Measurements from ENCODE around the gene GSG1L.
A peak's percentile ranks its signal among the peaks of the same experiment; 100 is the strongest.

GSG1L gene

DNA sequence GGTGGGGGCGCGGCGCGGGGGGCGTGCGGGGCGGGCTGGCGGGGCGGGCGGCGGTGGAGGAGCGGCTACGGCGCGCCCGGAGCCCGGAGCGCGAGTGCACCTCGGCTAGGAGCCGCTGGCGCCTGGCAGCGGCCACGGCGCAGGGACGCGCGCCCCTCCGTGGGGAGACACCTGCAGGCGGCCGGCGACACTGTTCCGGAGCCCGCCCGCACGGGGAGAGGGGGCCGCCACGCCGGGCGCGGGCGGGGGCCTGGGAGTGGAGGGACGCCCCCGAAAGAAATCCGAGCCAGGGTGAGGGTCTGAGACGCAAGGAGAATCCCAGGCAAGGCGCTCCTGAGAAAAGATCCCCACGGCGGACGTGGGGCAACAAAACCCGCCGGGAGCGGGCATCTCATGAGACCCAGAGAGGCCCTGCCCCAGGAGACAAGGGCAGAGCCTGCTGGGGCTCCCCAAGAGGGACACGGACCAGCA is at the start of gene GSG1L:
Gene GSG1L (minus strand): TSS at position 124 of the 471 bp plus-strand sequence. CDS start 290 bp downstream, outside the sequence.
- TF ChIP-seq POLR2A (IDR thresholded peaks at IDR 0.05; ENCODE audit: low read length) (no peak), GATA1 (IDR thresholded peaks at IDR 0.05; ENCODE audit: low read depth, low read length) (no peak)
- DNase-seq = no peak

DNA sequence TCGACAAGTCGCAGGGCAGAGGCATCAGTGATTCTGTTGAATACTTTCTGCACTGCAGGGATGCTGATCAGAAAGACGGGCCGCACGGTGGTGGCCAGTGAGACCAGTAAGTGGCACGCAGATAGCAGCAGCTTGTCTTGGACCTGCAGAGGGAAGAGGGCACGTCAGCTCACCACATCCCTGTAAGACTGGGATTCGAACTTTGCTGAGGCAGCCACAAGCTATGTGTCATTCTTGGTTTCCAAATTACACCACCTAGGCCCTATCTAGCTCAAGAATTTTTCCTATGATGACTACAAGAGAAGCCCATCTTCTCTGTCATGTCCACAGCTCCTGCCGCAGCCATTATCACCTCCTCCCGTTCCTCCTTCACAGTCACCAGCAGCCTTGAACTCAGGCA is 49.4 kb upstream of the GSG1L start:
- no peak for DNase-seq

DNA sequence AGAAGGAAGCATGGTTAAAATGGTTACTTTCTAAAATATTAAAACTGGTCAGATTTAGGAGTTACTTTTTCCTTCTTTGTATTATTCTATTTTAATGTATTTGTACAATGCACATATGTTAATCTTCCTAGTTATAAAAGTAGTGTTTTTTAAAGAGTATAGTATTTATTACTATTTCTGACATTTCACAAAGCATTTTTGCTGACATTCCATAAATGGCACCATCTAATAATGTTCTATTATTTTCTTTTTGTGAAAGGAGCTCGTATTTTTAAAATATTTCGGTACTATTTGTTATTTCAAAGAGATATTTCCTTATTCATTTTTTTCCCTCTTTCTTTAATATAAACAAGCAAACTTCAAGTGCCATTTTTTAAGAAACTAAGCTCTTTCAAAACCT is 47.5 kb upstream of the GSG1L start:
- no peak for DNase-seq
- no peak for TF ChIP-seq POLR2A (IDR thresholded peaks at IDR 0.05; ENCODE audit: low read length)
- TF ChIP-seq GATA1 (IDR thresholded peaks at IDR 0.05; ENCODE audit: low read depth, low read length) = no peak

More for the DNA sequence above, 49.4 kb upstream of the GSG1L start:
- TF ChIP-seq GATA1 (IDR thresholded peaks at IDR 0.05; ENCODE audit: low read depth, low read length) (no peak), POLR2A (IDR thresholded peaks at IDR 0.05; ENCODE audit: low read length) (no peak)

DNA sequence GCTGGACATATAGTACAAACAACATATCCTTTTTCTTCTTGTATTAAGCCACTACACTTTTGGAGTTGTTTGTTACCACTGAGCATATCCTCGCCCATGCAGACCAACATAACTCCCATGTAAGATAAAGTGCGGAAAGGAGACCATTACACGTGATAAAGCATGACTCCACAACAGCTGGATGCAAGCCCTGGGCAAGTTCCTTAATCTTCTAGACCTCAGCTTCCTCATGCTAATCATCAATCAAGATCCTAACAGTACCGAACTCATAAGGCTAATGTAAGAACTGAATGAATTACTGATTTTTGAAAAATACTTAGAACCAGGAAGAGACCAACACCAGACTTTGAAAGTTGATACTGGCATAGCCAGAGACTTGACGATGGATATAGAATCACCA is 47.0 kb upstream of the GSG1L start:
- DNase-seq = peak; percentile 57 to 73
- TF ChIP-seq GATA1 (IDR thresholded peaks at IDR 0.05; ENCODE audit: low read depth, low read length) (no peak), POLR2A (IDR thresholded peaks at IDR 0.05; ENCODE audit: low read length) (no peak)

DNA sequence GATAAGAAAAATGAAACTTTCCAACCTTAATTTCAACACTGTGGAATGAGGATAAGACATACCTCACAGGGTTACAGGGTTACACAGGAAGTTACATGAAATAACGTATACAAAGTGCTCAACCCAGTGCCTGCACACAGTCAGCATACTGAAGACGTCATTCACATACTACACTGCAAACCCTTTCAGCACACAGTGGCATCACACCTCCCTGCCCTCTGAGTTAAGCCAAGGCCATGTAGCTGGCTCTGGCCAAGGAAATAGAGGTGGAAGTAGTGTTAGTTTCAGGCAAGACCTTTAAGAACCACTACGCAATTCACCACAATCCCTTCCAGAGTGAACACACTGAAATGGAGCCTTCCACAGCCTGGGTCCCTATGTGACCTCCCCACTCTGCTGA is 46.6 kb upstream of the GSG1L start:
- DNase-seq = no peak
- TF ChIP-seq GATA1 (IDR thresholded peaks at IDR 0.05; ENCODE audit: low read depth, low read length) (no peak), POLR2A (IDR thresholded peaks at IDR 0.05; ENCODE audit: low read length) (no peak)

DNA sequence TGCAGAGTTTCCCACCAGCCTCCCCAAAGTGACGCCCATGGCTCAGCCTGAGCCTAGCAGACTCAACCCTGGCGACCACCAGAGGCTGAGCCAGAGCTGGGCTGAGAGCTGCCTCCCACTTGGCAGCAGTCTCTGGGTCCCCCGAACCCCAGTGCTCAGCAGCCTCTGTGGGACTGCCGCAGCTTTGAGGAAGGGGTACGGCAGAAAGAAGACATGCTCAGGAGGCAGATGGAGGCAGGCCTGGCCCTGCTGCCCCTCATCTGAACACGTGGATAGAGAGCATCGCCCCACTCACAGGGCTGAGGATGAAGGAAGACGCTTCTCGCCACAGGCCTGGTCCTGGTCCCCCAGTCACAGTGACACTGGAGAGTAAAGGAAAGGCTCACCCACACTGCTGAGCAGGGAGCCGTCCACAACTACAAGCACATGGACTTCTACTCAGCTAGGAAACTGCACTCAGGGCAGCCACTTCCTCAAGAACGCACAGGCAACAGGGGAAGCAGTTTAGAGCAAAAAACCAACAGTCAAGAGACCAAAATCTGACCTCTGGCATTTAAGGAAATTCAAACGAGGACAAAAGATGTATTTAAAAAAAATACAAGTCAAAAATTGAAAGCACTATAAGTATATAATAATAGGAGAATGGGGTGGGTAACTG is 45.2 kb upstream of the GSG1L start:
- TF ChIP-seq POLR2A (IDR thresholded peaks at IDR 0.05; ENCODE audit: low read length) (no peak), GATA1 (IDR thresholded peaks at IDR 0.05; ENCODE audit: low read depth, low read length) (no peak)
- no peak for DNase-seq

DNA sequence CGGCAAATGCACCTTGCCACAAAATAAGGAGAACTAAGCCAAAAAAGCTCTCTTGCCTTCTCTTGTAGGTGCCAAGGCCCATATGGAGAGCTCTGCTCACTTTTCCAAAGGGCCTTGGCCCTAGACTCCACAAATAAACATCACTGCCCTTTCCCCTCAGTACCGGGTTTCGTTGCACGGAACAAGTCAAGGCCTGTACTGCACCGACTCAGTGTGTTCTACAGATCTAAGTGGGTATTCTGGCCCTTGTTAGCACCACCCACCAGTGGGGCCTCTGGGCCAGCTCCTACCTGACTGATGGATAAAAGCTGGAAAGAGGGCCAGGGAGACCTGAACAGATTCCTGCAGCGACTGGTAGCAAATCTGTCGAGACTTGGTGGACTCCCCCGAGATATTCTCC is 43.7 kb upstream of the GSG1L start:
- DNase-seq = no peak
- no peak for TF ChIP-seq GATA1 (IDR thresholded peaks at IDR 0.05; ENCODE audit: low read depth, low read length)
- no peak for TF ChIP-seq POLR2A (IDR thresholded peaks at IDR 0.05; ENCODE audit: low read length)

DNA sequence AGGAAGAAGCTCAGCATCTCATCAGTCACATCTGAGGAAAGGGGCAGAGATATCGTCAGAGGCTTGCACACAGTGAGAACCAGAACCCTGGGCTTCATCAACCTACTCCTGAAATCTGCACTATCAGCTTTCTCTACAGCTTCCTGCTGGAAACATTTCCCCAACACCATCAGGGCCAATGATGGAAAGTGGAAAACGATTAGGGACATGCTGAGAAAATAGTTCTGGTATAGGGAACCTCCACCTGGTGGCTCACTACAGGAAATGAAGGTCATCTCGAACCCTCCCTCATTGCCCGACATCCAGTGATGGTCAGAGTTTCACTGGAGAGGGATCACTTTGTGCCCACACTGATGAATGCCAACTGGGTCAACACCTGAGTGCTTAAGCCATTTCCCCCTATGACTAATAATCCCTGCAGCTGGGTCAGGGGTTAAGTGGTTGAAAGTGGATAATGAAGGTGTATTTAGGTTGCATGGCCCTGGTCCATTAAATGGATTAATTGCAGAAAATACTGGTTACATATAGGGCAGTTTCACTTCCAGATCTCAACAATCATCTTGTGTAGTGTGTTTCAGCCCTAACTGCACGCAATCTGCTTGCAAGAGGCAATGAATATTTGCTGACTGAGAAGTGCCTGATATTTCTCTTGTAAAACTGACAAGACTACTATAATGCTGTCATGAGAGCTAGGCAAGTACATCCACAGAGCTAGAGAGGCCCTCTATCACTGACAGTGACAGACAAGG is 43.1 kb upstream of the GSG1L start:
- DNase-seq = no peak
- TF ChIP-seq GATA1 (IDR thresholded peaks at IDR 0.05; ENCODE audit: low read depth, low read length) (no peak), POLR2A (IDR thresholded peaks at IDR 0.05; ENCODE audit: low read length) (no peak)

DNA sequence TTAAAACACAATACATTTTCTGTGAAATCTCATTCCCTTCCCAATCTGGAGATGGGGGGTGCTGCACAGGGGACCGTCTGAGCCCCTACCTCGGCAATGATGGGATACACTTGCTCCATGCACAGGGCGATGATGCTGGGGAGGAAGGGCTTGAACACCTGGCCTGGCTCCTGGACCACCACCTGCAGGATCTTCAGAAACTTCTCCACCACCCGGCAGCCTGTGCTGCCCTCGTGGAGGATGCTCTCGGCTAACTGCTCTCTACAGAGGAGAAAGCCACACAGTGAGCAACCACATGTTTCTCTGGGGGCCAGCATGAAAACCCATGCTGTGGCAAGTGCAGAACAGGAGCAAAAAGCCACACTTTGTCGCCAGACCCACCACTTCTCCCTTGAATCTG is 42.4 kb upstream of the GSG1L start:
- no peak for DNase-seq
- no peak for TF ChIP-seq POLR2A (IDR thresholded peaks at IDR 0.05; ENCODE audit: low read length)

DNA sequence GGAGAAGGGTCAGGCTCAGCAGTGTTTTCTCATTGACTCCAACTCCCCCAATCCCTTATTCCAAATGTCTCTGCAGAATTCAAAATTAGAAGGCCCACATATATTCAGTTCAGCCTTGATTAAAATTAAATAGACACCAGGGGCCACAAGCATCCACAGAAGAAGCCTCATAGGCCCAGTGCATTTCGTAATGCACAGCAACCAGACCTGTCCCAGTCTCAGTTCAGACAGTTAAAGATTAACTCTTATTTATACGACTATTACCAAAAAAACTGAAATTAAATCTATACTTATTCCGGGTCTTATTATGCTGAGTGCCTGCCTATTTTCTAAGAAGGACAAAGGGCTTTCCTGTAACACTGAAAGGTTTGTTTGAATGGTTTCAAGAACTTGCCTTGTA is 41.8 kb upstream of the GSG1L start:
- TF ChIP-seq GATA1 (IDR thresholded peaks at IDR 0.05; ENCODE audit: low read depth, low read length) (no peak), POLR2A (IDR thresholded peaks at IDR 0.05; ENCODE audit: low read length) (no peak)
- no peak for DNase-seq

DNA sequence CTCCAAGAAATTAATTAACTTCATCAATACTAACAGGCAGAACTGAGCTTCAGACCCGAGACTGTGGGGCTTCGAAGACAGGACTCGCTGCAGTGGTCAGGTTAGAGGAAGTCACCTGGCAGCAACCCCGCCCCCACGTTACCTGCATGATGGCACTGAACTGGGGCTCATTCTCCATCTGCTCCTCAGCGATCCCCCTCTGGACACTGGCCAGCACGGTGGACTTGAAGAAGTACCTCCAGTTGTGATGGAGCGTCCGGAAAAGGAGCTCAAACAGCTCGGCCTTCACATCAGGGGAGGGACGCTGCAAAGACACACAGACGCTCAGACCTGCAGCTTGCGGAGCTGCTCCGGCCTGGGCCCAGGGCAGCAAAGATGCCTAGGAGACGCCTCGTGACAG is 40.9 kb upstream of the GSG1L start:
- TF ChIP-seq POLR2A (IDR thresholded peaks at IDR 0.05; ENCODE audit: low read length) = no peak
- TF ChIP-seq GATA1 (IDR thresholded peaks at IDR 0.05; ENCODE audit: low read depth, low read length) = no peak
- no peak for DNase-seq

DNA sequence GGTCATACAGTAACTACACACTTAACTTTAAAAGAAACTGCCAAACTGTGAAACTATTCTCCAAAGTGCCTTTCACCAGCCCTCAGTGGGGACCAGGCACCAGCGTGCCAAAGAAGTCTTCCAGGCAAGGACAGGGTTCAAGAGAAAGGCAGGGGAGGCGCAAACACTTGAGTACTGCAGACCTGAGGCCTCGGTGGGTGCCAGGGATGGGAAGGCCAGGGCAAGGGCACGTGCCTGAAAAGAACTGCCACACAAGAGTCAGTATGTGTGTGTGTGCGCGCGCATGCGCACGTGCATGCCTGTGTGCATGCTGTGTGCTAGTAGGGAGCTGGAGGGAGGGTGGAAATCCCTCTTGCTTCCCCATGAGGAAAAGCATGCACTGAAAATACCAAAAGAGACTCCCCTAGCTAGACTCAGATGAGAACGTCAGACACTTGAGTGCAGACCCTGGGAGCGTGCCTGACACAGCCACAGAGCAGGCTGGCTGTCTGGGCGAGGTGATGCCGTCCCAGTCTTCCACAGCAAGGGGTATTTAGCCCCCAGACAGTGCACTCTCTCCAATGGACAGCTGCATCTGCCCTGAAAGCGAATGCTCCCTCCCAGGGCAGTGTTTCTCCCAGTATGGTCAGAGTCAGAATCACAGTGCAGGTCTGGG is 40.1 kb upstream of the GSG1L start:
- no peak for TF ChIP-seq GATA1 (IDR thresholded peaks at IDR 0.05; ENCODE audit: low read depth, low read length)
- no peak for TF ChIP-seq POLR2A (IDR thresholded peaks at IDR 0.05; ENCODE audit: low read length)
- no peak for DNase-seq

DNA sequence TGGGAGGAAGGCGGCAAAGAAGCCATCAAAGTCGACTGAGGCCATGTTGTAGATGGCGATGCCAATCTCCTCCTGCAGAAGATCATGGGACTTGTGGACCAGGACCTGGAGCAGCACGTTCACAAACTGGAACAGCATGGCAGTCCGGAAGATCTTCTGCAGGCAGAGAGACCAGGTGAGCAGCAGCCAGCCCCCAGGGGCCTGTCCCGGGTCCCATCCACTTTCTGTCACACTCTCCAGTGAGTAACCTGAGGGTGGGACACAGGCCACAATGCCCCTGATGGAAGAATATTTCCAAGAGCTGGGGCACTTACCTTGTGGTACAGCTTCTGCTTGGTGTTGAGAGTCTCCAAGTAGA is 38.0 kb upstream of the GSG1L start:
- TF ChIP-seq GATA1 (IDR thresholded peaks at IDR 0.05; ENCODE audit: low read depth, low read length) = no peak
- TF ChIP-seq POLR2A (IDR thresholded peaks at IDR 0.05; ENCODE audit: low read length) = no peak
- no peak for DNase-seq

DNA sequence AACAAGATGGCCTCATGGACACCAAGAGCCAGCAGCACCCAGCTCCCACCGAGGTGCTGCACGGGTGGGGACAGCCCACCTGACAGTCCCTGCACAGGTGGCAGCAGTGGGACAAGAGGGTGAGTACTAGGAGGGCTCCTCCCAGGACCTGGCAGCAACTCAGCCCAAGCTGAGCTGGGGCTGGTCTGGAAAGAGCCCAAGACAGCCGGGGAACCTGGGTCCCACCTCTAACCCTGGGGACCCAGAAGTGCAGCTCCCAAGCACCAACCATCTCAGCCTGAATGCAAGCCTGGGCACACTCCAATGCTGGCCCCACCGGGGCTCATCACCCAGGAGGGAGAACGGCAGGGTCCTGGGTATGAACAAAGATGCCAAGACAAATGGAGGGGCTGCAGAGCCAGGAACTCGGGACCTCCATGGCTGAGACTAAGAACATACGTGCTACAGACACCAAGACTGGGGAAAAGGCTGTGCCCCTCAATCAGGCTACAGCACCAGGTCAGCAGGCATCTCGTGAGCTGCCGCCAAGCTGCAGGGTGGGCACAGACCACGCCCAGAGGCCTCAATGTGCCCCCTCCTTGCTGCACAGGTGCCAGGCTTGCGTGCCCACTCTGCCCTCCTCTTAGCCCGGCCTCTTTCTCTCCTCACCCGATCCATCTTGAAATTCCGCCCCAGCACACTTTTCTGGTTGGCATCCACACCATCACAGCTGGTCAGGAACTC is 37.5 kb upstream of the GSG1L start:
- no peak for TF ChIP-seq GATA1 (IDR thresholded peaks at IDR 0.05; ENCODE audit: low read depth, low read length)
- TF ChIP-seq POLR2A (IDR thresholded peaks at IDR 0.05; ENCODE audit: low read length) = no peak

More for the DNA sequence above, 37.5 kb upstream of the GSG1L start:
- no peak for DNase-seq

Data from erythroblast (primary cell).